A673 (cell line): Measurements from ENCODE around the gene EXOSC6.
"Not testable (repeated sequence)": the region's sequence is repeated elsewhere in the genome, so short reads cannot be mapped to it uniquely, and the experiment has no call there.

ENCODE experiments used
- CTCF ChIP-seq: fragments of 300-800, 200-600 bp; sonication (generic); conservative IDR thresholded peaks from 2 replicates; pipeline ENCODE4 v1.5.1; 2017; ENCODE audit warnings: low read depth, mild to moderate bottlenecking, antibody characterized with exemption, low read length, moderate library complexity, mixed read lengths
- EZH2 ChIP-seq: fragments of 200-600 bp; sonication (generic); IDR thresholded peaks from 2 replicates; pipeline ENCODE4 v1.6.1; 2017; ENCODE audit warnings: borderline replicate concordance, low read depth, mild to moderate bottlenecking, mixed read lengths, antibody characterized with exemption, low read length; ENCODE audit not compliant: poor library complexity, severe bottlenecking

GRCh38 chr16:70218586-70218985 lies 33.2 kb downstream of the EXOSC6 start:
- not testable (repeated sequence) for TF ChIP-seq CTCF, EZH2
